Right ventricle myocardium inferior (tissue), 1 donor: ENCODE measurements around the gene ADK. TPM values are rescaled to one million over a fixed set of nuclear protein-coding genes. Genes with fewer than 3 reads are reported as not detected.
"Not testable (repeated sequence)": the region's sequence is repeated elsewhere in the genome, so short reads cannot be mapped to it uniquely, and the experiment has no call there.

Source experiments
- ATAC-seq: fragments of 200-7000 bp; cut with Tn5 transposase; one replicate; pipeline ENCODE4 v1.9.1; 2020; ENCODE audit warnings: mild to moderate bottlenecking, moderate library complexity
- DNase-seq: peaks from one replicate; pipeline ENCODE4 v3.0.0; 2021; ENCODE audit errors: missing footprints
- intact Hi-C: fragments of 100-400 bp; cut with DNase I; formaldehyde crosslinking; loops from one replicate; pipeline ENCODE4 v1.11.0; 2022
- total RNA-seq: library from RNA; stranded (reverse); fragmentation: NEBNext Ultra II Directional; extraction: Animal tissue kit (Norgen Biotek cat#: 25700); gene quantifications from one replicate; pipeline ENCODE4 v1.2.1, GENCODE V29; 2021
- donor health status: DM: no; HTN: yes; CAD: no; lungs with severe emphysema.

The ADK gene
- total RNA-seq, 1 donor from 2014 or later = 41.4 TPM

DNA sequence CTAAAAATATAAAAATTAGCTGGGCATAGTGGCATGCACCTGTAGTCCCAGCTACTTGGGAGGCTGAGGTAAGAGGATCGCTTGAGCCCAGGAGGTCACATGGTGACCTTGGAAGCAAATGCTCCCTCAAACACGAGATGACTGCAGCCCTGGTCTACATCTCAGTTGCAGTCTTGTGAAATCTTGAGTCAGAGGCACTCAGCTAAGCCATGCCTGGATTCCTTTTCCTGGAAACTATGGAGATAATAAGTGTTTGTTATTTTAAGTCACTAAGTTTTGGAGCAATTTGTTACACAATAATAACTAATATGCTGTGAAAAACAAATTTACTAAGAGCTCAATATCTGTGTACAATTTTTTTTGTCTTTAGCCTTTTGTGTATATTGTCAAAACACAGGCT lies 391.1 kb downstream of the ADK start:
- peak; percentile 34 for ATAC-seq
- intact Hi-C loops = no loop called here
- DNase-seq = no peak

DNA sequence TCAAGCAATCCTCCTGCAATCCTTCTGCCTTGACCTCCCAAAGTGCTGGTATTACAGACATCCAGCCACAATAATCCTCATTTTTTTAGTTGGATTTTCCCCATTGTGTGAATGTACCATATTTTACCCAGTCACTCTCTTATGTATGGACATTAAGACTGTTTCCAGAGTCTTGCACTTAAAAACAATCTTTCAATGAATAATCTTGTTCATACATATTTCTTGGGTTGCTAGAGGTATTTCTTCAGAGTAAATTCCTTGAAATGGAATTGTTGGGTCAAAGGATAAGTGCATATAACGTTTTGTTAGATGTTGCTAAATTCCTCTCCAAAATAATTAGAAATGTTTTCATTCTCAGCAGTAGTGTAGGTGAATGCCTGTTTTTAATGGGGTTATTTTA lies 392.3 kb downstream of the ADK start:
- ATAC-seq (no peak), DNase-seq (no peak)
- intact Hi-C loops = no loop called here

DNA sequence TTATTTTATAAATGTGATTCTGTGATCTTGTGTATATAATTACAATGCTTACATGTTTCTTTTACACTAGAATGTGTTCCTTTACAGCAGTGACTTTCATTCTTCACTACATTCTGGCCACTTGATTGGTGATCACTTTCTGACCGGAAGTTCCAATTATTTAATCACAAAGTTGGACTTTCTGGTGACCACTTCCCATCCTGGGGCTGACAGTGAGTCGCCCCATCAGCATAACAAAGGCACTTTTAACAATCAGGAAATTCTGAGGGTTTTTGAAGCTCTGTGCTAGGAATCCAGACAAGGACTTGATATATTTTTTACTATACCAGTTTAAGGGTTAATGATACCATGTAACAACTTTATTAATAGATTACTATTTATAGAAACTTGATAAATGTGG lies 393.1 kb downstream of the ADK start:
- intact Hi-C loops = no loop called here
- ATAC-seq (no peak), DNase-seq (no peak)

DNA sequence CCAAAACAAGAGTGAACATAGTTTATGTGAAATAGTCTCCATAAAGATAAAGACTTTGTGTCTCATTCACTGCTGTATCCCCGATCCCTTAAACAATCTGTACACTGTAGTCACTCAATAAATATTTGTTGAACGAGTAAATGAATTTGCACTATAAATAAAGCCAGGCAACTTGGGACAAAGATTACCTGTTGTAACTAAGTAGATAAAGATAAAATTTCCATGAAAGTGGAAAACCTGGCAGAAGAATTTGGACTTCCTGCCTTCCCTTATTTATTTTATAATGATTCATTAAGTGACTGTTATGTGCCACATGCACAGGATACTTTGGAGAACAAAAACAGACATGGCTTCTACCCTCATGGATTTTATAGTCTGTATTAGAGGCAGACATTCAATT lies 397.7 kb downstream of the ADK start:
- intact Hi-C loops = no loop called here
- no peak for ATAC-seq
- DNase-seq = no peak

DNA sequence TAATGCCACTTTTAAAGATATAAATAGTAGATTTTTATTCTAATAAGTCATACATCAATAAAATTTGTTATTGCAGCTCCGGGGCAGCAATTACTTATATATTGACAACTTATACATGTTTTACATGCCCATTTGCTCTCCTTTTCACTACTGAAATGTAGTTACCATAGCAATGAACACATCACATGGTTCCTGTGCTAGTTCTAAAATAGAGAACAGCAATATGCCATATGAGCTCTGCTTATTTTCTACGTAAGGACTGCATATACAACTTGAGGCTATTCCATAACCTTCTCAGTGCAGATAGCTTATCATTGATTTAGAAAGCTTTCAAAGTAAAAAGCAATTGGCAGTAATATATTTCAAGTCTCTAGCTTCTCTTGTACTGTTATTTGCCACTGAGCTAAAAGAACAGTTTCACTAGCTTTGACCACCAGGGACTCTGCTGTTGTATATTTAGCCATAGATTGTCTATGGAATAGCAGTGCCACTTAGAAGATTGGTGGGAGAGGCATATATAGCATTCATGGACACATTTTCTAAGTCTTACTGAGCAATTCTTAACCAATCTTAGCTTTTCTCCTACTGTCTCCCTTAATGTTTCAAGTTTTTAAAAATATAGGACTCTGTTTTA lies 405.2 kb downstream of the ADK start:
- ATAC-seq (no peak), DNase-seq (no peak)
- intact Hi-C loops = no loop called here

DNA sequence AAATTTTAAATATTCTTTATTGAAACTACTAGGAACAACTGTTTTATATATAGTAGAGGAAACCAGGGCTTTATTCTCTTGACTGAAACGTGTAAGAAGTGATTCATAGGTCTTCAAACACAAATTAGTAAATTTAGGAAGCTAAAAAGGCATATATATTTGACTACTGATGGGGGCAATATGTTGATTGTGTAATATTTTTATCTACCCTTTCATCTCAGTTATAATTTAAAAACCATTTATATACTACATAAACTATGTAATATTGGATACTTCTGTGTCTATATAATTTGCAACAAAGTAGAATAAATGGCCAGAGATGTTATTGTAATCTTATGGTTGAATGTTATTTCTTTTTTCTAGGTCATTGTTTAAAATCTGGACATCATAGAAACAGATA lies 406.1 kb downstream of the ADK start:
- intact Hi-C loops = no loop called here
- no peak for ATAC-seq
- DNase-seq = no peak

DNA sequence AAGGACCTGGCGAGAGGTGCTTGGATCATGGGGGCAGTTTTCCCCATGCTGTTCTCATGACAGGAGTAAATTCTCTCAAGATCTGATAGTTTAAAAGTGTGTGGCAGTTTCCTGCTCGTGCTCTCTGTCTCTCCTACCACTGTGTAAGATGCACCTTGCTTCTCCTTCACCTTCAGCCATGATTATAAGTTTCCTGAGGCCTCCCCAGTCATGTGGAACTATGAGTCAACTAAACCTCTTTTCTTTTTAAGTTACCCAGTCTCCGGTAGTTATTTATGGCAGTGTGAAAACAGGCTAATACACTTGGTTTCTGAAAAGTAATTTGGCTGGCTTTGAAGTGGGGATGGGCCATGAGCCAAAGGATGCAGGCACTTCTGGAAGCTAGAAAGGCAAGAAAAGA lies 407.4 kb downstream of the ADK start:
- ATAC-seq (no peak), DNase-seq (no peak)
- intact Hi-C loops = no loop called here

DNA sequence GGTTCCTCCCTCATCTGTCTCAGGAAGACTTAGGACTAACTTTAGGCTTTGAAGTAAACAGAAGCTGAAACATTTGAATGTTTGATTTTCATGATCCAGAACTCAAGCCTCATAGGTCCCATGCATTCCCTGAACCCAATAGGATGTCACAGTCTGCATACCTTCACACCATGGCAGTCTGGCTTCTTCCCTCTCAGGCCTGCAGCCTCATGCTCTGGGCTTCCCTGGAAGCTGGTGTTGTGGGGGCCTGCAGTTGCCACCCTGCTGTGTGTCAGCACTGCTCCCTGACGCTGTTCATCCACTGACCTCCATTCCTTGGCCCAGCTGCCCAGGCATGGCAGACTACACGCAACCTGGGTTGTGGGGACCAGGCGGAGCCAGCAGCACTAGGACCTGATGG lies 407.9 kb downstream of the ADK start:
- ATAC-seq = no peak
- intact Hi-C loops = no loop called here
- DNase-seq = no peak

DNA sequence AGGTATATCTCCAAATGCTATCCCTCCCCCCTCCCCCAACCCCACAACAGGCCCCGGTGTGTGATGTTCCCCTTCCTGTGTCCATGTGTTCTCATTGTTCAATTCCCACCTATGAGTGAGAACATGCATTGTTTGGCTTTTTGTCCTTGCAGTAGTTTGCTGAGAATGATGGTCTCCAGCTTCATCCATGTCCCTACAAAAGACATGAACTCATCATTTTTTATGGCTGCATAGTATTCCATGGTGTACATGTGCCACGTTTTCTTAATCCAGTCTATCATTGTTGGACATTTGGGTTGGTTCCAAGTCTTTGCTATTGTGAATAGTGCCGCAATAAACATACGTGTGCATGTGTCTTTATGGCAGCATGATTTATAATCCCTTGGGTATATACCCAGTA lies 417.9 kb downstream of the ADK start:
- intact Hi-C loops, DNase-seq, ATAC-seq: not testable (repeated sequence)

DNA sequence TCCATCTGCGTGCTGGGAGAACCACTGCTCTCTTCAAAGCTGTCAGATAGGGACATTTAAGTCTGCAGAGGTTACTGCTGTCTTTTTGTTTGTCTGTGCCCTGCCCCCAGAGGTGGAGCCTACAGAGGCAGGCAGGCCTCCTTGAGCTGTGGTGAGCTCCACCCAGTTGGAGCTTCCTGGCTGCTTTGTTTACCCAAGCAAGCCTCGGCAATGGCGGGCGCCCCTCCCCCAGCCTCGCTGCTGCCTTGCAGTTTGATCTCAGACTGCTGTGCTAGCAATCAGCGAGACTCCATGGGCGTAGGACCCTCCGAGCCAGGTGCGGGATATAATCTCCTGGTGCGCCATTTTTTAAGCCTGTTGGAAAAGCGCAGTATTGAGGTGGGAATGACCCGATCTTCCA lies 422.5 kb downstream of the ADK start:
- ATAC-seq, DNase-seq, intact Hi-C loops: not testable (repeated sequence)

DNA sequence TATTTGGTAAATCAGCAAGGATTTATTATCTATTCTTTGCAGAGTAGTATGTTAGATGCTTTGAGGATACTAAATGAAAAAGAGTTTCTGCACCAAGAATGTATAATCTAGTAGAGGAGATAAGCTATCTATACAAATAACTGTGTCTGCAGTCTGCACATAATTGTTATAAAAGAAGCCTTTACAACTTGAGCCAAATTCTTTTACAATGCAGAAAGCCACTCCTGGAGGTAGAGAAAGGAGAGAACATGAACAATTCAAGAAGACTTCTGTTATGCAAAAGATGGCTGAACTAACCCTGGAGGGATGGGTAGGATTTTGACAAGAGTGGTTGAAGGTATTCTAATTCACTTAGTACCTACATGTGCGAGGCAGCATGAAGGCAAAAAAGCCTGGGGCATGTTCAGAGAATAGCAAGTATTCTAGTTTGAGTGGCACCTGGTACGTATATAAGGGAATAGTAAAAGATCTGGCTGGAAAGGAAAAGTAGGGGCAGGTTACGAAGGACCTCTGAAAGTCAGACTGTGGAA lies 424.2 kb downstream of the ADK start:
- no peak for DNase-seq
- intact Hi-C loops = no loop called here
- ATAC-seq = no peak

DNA sequence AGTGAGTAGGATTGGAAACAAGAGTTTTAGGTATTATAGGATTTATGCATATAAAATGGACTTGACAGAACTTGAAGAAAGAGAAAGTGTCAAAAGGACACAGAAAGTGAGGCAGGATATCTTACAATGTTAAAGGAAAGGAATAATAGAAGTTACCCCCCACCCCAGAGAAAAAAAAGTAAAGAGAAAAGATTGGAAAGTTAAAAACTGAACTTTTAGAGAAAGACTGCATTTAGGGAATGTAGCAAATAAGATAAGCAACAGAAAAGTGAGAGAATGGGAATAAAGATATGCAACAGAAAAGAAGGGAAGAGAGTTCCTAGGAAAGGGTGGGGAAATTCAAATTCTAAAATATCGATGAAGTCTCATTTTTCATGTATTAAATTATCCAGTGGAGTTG lies 424.9 kb downstream of the ADK start:
- DNase-seq = no peak
- intact Hi-C loops = no loop called here
- no peak for ATAC-seq

DNA sequence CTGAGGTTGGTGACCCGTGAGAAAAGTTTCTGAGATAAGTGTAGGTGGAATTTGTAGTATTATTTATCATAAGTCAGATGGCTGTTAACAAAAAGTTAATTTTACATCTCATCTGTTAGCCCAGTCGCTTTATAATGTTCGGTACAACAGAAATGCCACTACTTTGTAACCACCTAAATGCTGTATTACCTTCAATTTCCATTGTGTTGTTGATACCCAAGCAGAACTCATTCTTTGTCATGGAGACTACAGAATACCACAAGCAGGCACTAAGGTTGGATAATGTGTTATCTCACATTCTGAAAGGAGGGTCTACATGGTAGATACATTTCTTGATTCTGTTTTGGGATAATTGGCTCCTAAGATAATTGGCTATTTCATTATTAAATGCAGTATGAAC lies 425.6 kb downstream of the ADK start:
- intact Hi-C loops = no loop called here
- ATAC-seq = no peak
- DNase-seq = no peak

DNA sequence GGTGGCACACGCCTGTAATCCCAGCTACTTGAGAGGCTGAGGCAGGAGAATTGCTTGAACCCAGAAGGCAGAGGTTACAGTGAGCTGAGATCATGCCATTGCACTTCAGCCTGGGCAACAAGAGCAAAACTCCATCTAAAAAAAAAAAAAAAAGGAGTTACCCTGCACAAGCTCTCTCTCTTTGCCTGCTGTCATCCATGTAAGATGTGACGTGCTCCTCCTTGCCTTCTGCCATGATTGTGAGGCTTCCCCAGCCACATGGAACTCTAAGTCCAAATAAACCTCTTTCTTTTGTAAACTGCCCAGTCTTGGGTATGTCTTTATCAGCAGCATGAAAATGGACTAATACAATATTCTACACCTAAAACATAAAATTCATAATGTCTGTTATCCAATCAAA lies 429.4 kb downstream of the ADK start:
- intact Hi-C loops = loop anchor here (10.0 kb wide), 1 partner anchor 434 kb away; no protein-coding TSS in a partner anchor
- not testable (repeated sequence) for ATAC-seq, DNase-seq

DNA sequence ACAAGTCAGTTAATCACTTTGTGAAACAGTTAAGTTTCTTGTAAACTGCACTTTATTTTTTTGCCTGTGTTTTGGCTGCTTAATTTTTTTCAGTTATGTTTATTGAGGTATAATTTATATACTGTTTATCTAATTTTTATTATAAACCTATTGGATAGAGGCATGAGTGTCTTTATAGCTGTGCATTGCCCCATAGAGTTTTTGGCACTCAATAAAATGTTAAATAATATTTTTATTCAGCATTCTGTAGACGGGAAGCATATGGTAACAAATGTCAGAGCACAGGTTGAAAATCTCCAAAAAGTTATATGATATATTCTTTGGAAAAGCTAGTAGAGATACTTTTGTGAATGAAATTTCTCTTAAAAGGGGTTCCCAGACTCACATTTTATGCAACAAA lies 431.5 kb downstream of the ADK start:
- DNase-seq = no peak
- no peak for ATAC-seq
- intact Hi-C loops = loop anchor here (10.0 kb wide), 1 partner anchor 432 kb away; no protein-coding TSS in a partner anchor

DNA sequence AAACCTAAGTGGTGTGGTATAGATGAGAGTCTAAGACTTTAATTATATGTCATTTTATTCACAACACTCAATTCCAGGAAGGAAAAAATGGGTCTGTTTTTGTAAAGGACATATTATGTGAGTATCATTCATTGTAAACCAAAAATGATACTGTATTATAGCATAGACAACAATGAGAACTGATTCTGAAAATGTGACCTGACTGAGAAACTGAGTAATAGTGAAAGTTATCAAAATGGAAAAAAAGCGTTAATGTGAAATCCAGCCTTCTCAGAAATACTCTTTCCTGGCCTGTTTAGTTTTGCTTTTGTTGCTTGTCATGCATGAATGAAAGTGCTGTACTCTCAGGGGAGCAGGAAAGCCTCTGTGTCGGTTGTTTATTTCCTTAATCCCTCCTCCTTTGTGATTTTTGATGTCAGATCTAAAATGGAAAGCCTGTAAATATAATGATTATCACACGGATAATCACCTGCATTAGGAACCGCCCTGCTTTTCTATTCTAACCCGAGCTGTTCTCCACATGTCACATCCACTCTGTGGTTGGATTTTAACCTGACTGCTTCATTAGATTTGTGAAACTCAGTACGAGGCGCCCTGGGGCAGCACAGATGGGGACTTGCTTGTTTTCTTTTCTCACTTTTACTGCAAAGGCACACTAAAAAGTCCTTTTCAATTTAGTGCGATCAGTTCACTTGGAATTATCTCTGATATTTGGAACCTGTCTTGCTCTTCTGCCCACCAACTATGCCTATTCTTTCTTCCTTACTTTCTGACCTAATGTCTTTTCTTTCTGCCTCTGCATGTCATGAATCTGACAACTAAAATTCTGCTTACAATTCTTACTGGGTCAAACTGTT lies 434.4 kb downstream of the ADK start:
- no peak for ATAC-seq
- intact Hi-C loops = loop anchor here (5.0 to 10.0 kb wide), 2 partner anchors 337 to 429 kb away; no protein-coding TSS in a partner anchor
- no peak for DNase-seq

DNA sequence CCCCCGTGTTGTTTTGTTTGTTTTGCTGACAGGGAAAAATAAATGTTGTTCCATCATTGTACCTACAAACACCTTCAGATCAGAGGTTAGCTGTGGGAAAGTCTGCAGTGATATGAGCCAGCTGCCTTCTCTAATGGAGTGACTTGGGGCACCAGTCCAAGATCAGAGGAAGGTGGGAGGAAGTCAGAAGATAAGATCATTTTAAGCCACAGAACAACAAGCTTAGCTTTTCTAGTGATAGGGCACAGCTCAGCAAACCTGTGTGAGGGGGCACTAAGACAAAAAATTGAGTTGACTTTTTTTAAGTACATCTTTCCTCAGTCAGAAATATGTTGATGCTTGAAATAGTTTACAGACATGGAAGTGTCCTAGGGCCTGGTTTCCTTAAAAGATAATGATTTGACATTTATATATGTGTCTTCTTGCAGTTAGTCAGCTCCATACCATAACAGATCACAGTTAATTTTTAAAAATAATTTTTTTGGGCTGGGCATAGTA lies 435.1 kb downstream of the ADK start:
- intact Hi-C loops = loop anchor here (5.0 to 10.0 kb wide), 2 partner anchors 336 to 429 kb away; no protein-coding TSS in a partner anchor
- no peak for ATAC-seq
- no peak for DNase-seq

DNA sequence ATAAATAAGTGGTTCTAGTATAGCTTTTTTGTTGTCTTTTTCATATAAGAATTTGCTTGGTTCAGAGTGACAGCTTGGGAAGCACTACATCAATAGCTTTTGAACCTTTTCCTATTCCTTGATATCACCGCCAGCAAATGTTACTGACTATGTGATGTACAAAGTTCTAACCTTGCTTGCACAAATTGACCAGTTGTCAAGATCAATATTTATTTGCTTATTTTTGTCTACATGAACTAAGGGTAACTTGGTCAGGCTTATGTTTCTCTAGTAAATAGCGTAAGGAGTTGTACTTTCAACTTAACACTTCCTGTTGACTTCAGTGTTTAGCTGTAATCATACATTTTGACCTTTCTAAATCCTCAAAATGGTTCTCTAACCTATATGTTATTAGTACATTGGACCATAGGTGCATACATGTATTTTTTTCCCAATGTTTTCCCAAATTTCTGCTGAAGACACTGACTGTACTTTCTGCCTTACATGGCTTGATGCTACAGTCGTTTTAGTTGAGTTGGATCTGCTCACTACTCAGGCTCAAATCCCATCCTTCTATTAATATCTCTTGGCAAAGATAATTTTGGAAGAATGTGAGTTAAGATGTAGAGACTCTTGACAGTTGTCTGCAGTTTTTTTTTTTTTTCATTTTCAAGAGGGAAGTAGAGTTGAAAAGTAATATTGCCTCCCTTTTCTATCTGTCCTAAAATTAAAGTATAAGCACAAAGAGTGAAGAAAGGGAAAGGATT lies 436.3 kb downstream of the ADK start:
- DNase-seq = no peak
- intact Hi-C loops = loop anchor here (5.0 to 10.0 kb wide), 2 partner anchors 335 to 428 kb away; no protein-coding TSS in a partner anchor
- peak; percentile 26 for ATAC-seq

DNA sequence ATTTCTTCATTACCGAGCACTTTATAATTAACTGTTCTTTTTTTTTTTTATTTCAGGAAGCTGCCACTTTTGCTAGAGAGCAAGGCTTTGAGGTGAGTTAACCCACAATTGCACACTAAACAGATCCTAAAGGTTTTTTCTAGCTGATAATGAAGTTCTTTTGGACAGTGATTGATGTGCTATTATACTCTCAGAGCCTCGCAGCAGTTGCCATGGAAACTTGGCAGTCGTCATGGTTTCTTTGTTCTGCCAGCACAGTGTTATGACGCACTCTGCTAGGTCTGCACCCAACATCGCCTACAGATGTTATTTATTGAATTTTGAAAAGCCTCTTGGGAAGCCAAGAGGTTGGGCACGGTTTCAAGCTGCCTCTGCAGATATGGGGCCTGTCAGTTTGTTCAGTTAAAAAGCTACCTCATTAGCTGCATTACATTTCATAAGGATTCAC lies 438.2 kb downstream of the ADK start:
- DNase-seq (peak; percentile 88), ATAC-seq (peak; percentile 93)
- intact Hi-C loops = loop anchor here (5.0 to 10.0 kb wide), 2 partner anchors 333 to 426 kb away; no protein-coding TSS in a partner anchor
